Upper lobe of right lung (tissue), 1 donor: ENCODE data around the gene TLE7. TPM values are rescaled to one million over a fixed set of nuclear protein-coding genes. Genes with fewer than 3 reads are reported as not detected.

Experiments
- ATAC-seq: fragments of 200-7000 bp; cut with Tn5 transposase; one replicate; pipeline ENCODE4 v1.9.1; 2020; ENCODE audit warnings: mild to moderate bottlenecking, moderate library complexity
- DNase-seq: peaks from one replicate; pipeline ENCODE4 v3.0.0-alpha.2; 2020
- H3K27ac ChIP-seq: fragments of 200-600 bp; one replicate; pipeline ENCODE4 v1.8.0; 2022
- H3K27me3 ChIP-seq: fragments of 200-600 bp; one replicate; pipeline ENCODE4 v1.8.0; 2022; ENCODE audit warnings: mild to moderate bottlenecking
- H3K36me3 ChIP-seq: fragments of 200-600 bp; one replicate; pipeline ENCODE4 v1.8.0; 2022
- H3K4me1 ChIP-seq: fragments of 200-600 bp; one replicate; pipeline ENCODE4 v1.8.0; 2022
- H3K4me3 ChIP-seq: fragments of 200-600 bp; one replicate; pipeline ENCODE4 v1.8.0; 2022; ENCODE audit warnings: mild to moderate bottlenecking
- H3K9me3 ChIP-seq: fragments of 200-600 bp; one replicate; pipeline ENCODE4 v1.8.0; 2022
- CTCF ChIP-seq: fragments of 200-600 bp; IDR thresholded peaks from one replicate; pipeline ENCODE4 v1.8.0; 2022; ENCODE audit warnings: antibody characterized with exemption
- intact Hi-C: fragments of 100-400 bp; cut with DNase I; formaldehyde crosslinking; loops from one replicate; pipeline ENCODE4 v1.11.0; 2022
- total RNA-seq: library from RNA; stranded (reverse); fragmentation: NEBNext Ultra II Directional; extraction: Animal tissue kit (Norgen Biotek cat#: 25700); gene quantifications from one replicate; pipeline ENCODE4 v1.2.1, GENCODE V29; 2021
- donor health status: DM: no; HTN: yes; CAD: no; lungs with severe emphysema.

The TLE7 gene
- total RNA-seq, 1 donor from 2014 or later, result not detected

GRCh38 chr16:71383054-71383773 is 58.6 kb downstream of the TLE7 start:
- Histone ChIP-seq H3K9me3 (no peaks in the 10 kb centered on the region), H3K27me3 (peaks cover 9% of the 10 kb centered on the region), H3K4me3 (no peak overlapping the region), H3K4me1 (no peaks in the 10 kb centered on the region), H3K36me3 (no peaks in the 10 kb centered on the region), H3K27ac (no peak overlapping the region)
- DNase-seq, result no peak
- intact Hi-C loops, result no loop called here
- TF ChIP-seq CTCF, result no peak
- no peak for ATAC-seq

- Histone ChIP-seq H3K9me3 (no peaks in the 10 kb centered on the region), H3K4me1 (no peaks in the 10 kb centered on the region), H3K36me3 (no peaks in the 10 kb centered on the region), H3K27me3 (peaks cover 9% of the 10 kb centered on the region), H3K27ac (no peak overlapping the region), H3K4me3 (no peak overlapping the region)
- ATAC-seq, result no peak
- intact Hi-C loops, result no loop called here
- TF ChIP-seq CTCF, result no peak
- no peak for DNase-seq
These were observed 61.0 kb downstream of the TLE7 start for GRCh38 chr16:71380831-71381230.

Other genes with a start within 250 kb of the TLE7 start
- 2.7 TPM for gene HYDIN, start 211.3 kb downstream of the TLE7 start, total RNA-seq
- 21.6 TPM for gene CMTR2, start 152.7 kb downstream of the TLE7 start, total RNA-seq
- gene CALB2, start 83.3 kb downstream of the TLE7 start, total RNA-seq, result 4.6 TPM
- gene ZNF23, start 20.2 kb upstream of the TLE7 start, total RNA-seq, result 7.3 TPM
- 11.4 TPM for gene ZNF19, start 47.3 kb upstream of the TLE7 start, total RNA-seq
- 0.38 TPM for gene CHST4, start 84.4 kb upstream of the TLE7 start, total RNA-seq
- not detected for gene TAT, start 135.0 kb upstream of the TLE7 start, total RNA-seq
- gene MARVELD3, start 184.1 kb upstream of the TLE7 start, total RNA-seq, result 6.9 TPM